ENCODE data around the gene OR1C1. TPM values are rescaled to one million over a fixed set of nuclear protein-coding genes. Genes with fewer than 3 reads are reported as not detected.
"Not testable (repeated sequence)": the region's sequence is repeated elsewhere in the genome, so short reads cannot be mapped to it uniquely, and the experiment has no call there.

OR1C1 gene
- total and polyA plus RNA-seq, 8 donors = 0.04 to 0.15 TPM; not detected in 6

DNA sequence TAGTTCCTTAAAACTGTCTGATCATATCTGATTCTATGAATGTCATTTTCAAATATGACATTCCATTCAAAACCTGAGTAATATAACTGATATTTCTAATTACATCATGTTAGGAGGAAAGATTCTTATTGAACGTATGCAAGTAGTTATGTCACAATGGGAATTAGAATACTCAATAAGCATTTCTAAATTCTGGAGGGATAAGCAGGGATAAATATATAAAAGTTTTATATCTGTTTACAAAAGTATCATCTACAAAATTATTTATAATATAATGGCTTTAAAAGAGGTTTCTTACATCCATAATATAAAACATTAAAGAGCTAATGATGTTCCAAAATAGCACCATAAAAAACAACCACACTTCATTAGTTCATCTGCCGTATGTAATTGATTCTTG lies 12.3 kb downstream of the OR1C1 start, which contains the start of gene OR14A2:
TSS of gene OR14A2 (minus strand) at position 101 of the 400 bp plus-strand sequence.
- H3K4me3 ChIP-seq = no peak within 1 kb of the TSS
- DNase-seq (no peak), ATAC-seq (no peak)
- H3K27ac ChIP-seq = no peak within 1 kb of the TSS
- no peak for TF ChIP-seq CTCF (IDR thresholded peaks at IDR 0.05)
- H3K36me3 ChIP-seq = no peaks in the 10 kb centered on the region
- H3K9me3 ChIP-seq = peaks cover 0 to 32% of the 10 kb centered on the region in 2 donors
- H3K27me3 ChIP-seq = no peaks in the 10 kb centered on the region
- no peaks in the 10 kb centered on the region for H3K4me1 ChIP-seq
- intact Hi-C loops (cut with DNase I) = no loop called here

GRCh38 chr1:247747616-247748015 lies 12.7 kb downstream of the OR1C1 start:
- ATAC-seq (no peak), DNase-seq (no peak)
- H3K4me1 ChIP-seq = no peaks in the 10 kb centered on the region
- no peak overlapping the region for H3K4me3 ChIP-seq
- no peaks in the 10 kb centered on the region for H3K36me3 ChIP-seq
- TF ChIP-seq CTCF (IDR thresholded peaks at IDR 0.05) = no peak
- H3K9me3 ChIP-seq = peaks cover 0 to 32% of the 10 kb centered on the region in 2 donors
- intact Hi-C loops (cut with DNase I) = no loop called here
- H3K27me3 ChIP-seq = no peaks in the 10 kb centered on the region
- no peak overlapping the region for H3K27ac ChIP-seq

DNA sequence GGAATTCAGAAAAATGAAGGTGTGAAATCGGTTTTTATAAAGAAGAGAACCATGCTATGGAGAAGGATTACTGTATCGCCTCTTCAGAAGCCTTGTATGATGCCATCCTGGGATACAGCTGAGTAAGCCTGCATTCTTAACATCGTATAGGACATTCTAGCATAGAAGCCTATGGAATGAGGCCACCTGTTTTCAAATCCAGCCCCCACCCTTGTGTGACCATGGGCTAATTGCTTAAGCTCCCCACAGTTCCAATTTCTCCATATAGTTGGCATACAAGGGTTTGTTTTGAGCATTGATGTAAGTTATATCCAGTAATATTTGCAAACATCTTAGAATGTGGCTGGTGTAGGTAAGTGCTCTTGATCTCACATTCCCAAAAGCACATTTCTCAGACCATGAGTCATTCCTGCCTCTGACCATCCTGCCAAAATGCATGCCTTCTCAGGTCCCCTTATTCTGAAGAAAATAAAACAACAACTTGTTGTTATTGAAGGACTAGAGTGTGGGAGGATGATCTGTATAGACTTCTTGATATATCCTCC lies 13.9 kb downstream of the OR1C1 start:
- Histone ChIP-seq H3K27ac (no peak overlapping the region), H3K4me1 (no peaks in the 10 kb centered on the region), H3K4me3 (no peak overlapping the region), H3K9me3 (peaks cover 0 to 25% of the 10 kb centered on the region in 2 donors), H3K36me3 (no peaks in the 10 kb centered on the region), H3K27me3 (no peaks in the 10 kb centered on the region)
- TF ChIP-seq CTCF (IDR thresholded peaks at IDR 0.05) = no peak
- ATAC-seq (no peak), DNase-seq (no peak)
- intact Hi-C loops (cut with DNase I) = no loop called here

- DNase-seq; H3K4me3 ChIP-seq; ATAC-seq; intact Hi-C loops (cut with DNase I); H3K27ac ChIP-seq; H3K27me3 ChIP-seq; H3K4me1 ChIP-seq; H3K36me3 ChIP-seq; H3K9me3 ChIP-seq: not testable (repeated sequence)
Observed at GRCh38 chr1:247742215-247742760, 18.1 kb downstream of the OR1C1 start.

GRCh38 chr1:247741756-247742155 lies 18.6 kb downstream of the OR1C1 start:
- no peak overlapping the region for H3K27ac ChIP-seq
- H3K9me3 ChIP-seq = no peaks in the 10 kb centered on the region
- H3K4me1 ChIP-seq = no peaks in the 10 kb centered on the region
- H3K4me3 ChIP-seq = no peak overlapping the region
- no peaks in the 10 kb centered on the region for H3K36me3 ChIP-seq
- DNase-seq = no peak
- no peak for ATAC-seq
- intact Hi-C loops (cut with DNase I) = no loop called here
- TF ChIP-seq CTCF (IDR thresholded peaks at IDR 0.05) = no peak
- H3K27me3 ChIP-seq = no peaks in the 10 kb centered on the region

DNA sequence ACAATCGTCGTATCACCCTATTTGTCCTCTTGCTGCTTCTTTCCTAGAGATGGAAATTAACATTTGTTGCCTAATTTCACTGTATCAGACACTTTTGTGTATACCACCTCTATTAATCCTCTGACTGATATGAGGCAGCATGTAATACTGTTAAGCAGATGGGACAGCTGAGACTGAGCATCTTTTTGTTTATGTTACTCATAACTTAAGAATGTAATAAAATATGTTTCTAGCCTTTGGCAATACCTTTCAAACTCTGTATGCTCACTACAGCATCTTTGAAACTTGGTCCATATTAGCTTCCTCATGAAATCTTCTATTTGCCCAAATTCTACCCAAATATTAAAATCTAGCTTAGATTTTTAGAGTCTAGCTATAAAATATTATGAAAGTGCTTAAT lies 19.6 kb downstream of the OR1C1 start:
- ATAC-seq = no peak
- H3K4me1 ChIP-seq = no peaks in the 10 kb centered on the region
- no peak for DNase-seq
- no peaks in the 10 kb centered on the region for H3K9me3 ChIP-seq
- no peaks in the 10 kb centered on the region for H3K27me3 ChIP-seq
- H3K27ac ChIP-seq = no peak overlapping the region
- intact Hi-C loops (cut with DNase I) = no loop called here
- no peak for TF ChIP-seq CTCF (IDR thresholded peaks at IDR 0.05)
- H3K4me3 ChIP-seq = no peak overlapping the region
- no peaks in the 10 kb centered on the region for H3K36me3 ChIP-seq
